Posterior vena cava (tissue), 2 donors: ENCODE data around the gene PNLIPRP2. TPM values are rescaled to one million over a fixed set of nuclear protein-coding genes. Genes with fewer than 3 reads are reported as not detected.

ENCODE experiments used
- DNase-seq: peaks from one replicate; pipeline ENCODE4 v3.0.0-alpha.2; 2020; ENCODE audit warnings: low spot score
- intact Hi-C, 2 donors: fragments of 100-400 bp; cut with DNase I; formaldehyde crosslinking; loops; one replicate each; pipeline versions ENCODE4 v1.14.1 to v1.14.2; 2022 to 2023
- long read RNA-seq, 2 donors: library from polyadenylated mRNA; unstranded; transcript quantifications; one replicate each; pipeline ENCODE4 v2.0.0, GENCODE V29; 2020 to 2021
- total RNA-seq, 2 donors: library from RNA; stranded (reverse); fragmentation: NEBNext Ultra II Directional; extraction: Animal tissue kit (Norgen Biotek cat#: 25700); gene quantifications; one replicate each; pipeline ENCODE4 v1.2.1, GENCODE V29; 2021
- donor health status: DM: yes; HTN: yes; CAD: no.
- donor health status: DM: yes; HTN: yes; CAD: no.

Gene PNLIPRP2
- total RNA-seq: 1 to 10 TPM in 1 of 2 donors, not detected in 1; 1.3 TPM
- long read RNA-seq, donor 1: 0 reads
- long read RNA-seq, donor 2, transcript PNLIPRP2-201 (13 exons, 1,482 nt): major isoform, 6 of 6 reads
- long read RNA-seq, donor 2, partial matches to known transcripts: 0 of 6 reads
- long read RNA-seq, donor 2, other reads (novel, unspliced or antisense): 0 of 6 reads

DNA sequence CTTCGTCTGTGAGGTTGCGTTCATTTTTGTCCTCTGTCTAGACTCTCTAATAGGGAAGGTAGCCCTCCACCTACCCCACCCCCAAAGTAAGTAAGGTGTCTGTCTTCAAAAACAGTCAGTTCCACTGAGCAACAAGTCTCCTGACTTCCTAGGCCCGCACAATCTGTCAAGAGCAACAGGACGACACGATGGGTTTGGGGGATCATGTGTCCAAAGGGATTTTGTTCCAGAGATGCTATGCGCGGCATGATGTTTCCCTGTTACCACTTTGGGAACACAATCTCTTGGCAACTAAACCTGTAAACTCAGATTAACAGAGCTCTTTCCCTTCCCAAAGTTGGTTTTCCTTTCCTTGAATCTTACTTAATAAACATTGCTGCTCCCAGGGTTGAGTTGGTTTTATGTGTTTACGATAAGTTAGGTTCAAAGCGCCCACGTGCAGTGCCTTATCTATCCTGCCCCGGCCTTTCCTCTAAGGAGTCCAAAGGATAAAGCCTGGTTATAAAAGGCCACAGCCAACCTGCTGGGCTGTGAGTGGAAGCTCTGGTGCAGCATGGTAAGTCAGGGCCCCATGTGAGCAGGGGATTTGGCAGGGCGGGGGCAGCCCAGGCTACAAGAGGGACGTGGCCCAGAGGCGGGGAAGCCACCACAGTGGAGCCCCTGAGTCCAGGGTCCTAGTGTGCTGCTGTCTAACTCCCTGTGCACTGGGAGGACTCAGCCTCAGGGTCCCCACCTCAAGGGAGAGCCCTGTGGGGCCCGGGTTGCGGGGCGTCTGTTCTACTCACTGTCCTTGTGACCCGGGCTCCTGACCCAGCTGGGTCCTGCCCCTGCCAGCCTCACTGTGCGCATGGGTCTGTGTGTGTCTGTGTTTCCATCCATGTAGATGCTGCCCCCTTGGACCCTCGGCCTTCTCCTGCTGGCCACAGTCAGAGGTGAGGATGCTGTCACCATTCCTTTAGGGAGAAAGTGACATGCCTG is at the start of gene PNLIPRP2:
Gene PNLIPRP2 (plus strand): TSS at position 531 of the 978 bp plus-strand sequence.
- intact Hi-C loops: no loop called here
- DNase-seq: no peak

DNA sequence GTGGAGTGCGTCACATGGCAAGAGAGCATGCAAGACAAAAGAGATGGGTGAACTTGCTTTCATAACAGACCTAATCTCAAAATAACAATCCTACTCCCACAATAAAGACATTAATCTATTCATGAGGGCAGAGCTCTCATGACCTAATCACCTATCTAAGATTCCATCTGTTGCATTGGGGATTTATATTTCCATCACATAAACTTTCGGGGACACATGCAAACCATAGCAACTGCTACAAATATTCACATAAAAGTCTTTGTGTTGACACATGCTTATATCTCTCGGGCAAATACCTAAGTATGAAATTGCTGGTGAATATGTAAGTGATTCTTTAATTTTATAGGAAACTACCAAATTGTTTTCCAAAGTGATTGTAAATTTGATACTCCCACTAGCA is 46.0 kb upstream of the PNLIPRP2 start:
- intact Hi-C loops: no loop called here
- DNase-seq: no peak

DNA sequence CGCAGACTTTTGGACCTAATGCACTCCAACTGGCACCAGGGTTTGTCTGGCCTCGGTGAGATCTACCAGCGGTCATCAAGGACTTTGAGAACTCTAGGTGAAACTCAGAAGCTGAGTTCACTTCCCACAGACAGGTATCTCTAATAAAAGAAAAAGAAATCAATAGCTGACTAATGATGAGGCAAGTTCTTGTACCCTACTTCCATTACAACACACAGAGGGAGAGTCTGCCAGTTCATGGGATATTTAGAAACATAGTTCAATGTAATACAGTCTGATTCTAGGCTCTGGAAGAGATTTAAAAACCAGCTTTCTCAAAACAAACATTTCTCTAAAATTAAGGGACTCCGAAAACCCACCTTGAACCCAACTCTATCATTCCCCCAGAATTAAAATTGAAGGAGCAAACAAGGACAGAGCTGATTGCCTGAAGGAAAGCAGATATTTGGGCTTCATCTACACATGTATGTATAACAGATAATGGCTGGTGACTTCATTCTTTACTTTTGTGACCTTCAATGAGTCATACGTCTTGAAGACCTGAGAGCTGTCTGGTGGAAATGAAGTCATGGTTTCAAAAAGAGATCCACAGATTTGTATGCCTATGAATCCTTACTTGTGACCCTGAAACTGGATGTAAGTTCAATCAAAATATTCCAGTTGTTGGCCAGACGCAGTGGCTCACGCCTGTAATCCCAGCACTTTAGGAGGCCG is 32.7 kb upstream of the PNLIPRP2 start:
- DNase-seq: no peak
- intact Hi-C loops: no loop called here

DNA sequence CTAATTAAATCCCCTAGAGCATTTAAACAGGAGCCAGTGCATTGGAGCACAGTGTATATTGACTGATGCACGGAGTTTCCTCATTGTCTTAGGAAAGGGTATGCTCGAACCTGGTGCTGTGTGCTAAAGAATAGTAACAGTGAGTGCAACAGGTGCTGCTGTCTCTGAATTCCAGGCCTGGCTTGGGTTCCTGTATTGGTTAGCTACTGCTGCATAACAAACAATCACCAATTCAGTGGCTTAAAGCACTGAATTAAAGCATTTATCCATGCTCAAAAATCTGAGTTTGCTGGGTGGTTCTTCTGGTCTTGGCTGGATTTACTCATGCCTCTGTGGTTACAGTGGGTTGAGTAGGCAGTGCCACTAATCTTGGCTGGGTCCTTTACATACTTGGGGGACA is 31.8 kb upstream of the PNLIPRP2 start:
- DNase-seq: no peak

DNA sequence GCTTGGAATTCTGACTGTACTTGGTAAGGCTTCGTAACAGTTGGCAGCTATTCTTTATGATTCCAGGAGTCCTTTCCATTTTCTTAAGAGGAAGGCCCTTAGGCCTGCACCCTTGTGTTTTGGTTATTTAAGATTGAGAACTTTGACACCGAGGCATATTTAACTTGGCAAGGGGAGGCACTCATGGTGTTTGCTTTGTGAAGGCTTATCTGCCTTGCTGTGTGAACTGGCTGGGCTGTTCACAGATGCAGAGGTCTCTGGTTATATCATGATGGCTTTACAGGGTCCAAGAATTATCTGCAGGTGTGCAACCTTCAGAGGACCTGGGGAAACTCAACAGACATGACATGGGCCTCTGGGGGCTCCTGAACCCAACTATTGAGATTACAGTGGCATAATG is 30.8 kb upstream of the PNLIPRP2 start:
- intact Hi-C loops: no loop called here

More for the DNA sequence above, 31.8 kb upstream of the PNLIPRP2 start:
- intact Hi-C loops: no loop called here

DNA sequence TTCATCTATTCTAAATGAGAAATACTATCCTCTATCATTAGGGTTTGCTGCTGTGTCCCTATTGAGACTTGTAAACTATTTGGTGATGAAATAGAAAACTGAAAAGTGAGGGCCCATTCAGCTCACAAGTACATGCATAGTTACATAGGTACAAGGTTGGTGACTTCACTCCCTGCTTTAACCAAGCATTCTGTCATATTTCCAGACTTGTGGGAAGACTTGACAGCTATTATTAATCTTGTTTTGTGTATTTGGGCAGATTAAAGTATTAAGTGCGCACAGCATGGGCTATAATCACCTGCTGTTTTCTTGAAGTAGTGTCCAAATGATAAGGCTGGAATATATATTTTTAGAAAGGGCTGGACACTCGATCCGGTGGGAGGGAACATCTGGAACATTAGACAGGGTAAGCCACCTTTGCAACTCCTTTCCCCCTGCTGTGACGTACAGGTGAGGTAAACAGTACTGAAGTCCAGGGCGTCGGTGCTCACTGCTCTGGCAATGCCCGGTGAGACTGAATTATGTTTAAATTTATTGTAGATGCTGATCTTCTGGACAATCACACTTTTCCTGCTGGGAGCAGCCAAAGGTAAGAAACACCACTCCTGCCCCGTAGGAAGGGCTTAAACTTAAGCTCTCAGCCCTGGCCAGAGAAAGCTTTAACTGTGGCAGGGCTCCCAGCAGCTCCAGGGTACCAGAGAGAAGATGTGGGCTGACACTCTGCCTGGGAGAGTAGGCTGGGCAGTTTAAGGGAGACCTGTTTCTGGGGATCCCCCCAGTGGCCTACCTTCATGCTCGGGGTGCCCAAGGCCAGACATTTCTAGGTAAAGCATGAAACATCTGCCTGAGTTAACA is 29.9 kb upstream of the PNLIPRP2 start, which contains the start of gene PNLIPRP1:
Gene PNLIPRP1 (plus strand): TSS at position 370 of the 855 bp plus-strand sequence. CDS start 171 bp downstream, at position 541.
- intact Hi-C loops: no loop called here
- no peak for DNase-seq

More for the DNA sequence above, 30.8 kb upstream of the PNLIPRP2 start:
- DNase-seq: no peak

DNA sequence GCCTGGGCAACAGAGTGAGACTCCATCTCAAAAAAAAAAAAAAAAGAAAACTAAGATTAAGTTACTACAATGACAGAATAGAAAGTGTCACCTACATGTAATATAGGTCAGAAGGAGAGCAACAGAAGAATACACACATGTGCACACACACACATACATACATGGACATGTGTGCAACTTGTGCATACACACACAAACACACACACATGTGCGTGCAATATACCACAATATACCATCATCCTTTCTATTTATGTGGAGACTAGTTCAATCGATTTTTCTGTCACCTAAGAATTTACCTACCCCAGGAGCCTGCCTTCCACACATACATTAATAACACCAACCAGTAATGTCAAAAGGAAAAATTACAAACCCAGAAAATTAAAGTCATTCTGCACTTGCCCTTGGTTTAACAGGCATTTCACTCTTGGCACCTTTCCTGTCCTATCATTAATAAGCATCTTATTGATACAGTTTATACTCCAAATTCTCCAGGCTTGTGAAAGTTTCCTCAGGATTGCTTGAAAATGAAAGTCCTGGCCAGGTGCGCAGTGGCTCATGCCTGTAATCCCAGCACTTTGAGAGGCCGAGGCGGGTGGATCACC is 27.5 kb upstream of the PNLIPRP2 start:
- intact Hi-C loops: no loop called here
- no peak for DNase-seq

DNA sequence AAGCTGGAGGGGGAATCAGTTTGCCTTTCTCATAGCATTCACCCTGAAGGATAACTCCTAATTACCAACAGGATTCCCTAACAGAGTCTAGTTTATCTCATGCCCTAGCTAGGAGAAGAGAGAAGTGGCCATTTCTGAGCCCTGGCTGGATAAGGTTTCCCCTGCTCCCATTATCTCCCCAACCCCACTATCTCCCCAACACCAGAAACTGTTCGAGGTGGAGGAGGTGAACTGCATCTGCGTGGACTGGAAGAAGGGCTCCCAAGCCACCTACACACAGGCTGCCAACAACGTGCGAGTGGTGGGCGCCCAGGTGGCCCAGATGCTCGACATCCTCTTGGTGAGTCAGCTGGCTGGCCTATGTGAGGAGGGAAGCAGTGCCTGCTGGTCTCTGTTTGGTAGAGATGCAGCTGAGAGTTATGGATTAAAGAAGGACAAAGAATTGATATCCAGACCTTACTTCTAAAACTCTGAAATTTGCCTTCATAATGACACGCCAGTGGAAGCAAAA is 26.2 kb upstream of the PNLIPRP2 start:
- DNase-seq: no peak
- intact Hi-C loops: no loop called here

DNA sequence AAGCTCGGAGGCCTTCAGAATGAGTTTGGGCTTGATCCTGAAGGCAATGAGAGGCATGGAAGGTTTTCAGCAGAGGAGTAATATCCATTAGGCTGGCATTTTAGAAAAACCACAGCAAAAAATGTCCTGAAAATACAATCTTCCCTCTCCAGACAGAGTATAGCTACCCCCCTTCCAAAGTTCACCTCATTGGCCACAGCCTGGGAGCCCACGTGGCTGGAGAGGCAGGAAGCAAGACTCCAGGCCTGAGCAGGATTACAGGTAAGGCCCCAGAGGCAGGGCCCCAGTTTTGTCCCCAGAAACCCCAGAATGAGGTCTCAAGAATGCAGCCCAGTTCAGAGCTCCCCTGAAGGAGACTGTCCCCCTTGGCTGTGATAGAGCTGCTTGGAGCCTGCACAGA is 24.7 kb upstream of the PNLIPRP2 start:
- DNase-seq: no peak
- intact Hi-C loops: no loop called here

DNA sequence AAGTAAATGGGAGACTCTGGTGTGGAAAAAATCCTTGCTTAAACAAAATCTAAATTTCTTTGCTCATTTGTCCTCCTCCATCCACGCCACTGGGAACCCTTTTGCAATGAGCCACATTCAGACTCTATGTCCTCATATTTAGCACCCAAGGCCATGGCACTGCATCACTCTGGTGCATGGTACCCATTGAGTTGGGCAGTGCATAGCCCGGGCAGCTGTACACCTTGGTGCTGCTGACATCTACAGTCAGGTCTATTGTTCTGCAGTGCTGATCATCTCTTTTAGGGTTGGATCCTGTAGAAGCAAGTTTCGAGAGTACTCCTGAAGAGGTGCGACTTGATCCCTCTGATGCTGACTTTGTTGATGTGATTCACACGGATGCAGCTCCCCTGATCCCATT is 23.2 kb upstream of the PNLIPRP2 start:
- no peak for DNase-seq
- intact Hi-C loops: no loop called here

DNA sequence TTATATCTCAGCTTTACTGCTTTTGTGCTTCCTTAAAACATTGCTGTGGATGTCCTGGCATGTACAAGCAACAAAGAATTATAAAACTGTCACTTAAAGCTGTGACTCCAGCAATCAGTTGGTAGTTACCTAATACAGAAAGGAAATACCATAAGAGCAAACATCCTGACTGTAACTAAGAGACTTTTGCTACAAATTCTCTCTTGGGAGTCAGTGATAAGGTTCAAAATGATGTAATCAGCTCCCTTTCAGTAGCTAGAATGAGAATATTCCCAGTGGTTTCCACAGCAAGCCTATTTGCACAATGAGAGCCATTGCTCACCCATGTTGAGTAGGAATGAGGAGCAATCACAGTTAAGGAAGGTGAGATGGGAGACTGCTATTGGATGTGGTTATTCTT is 22.4 kb upstream of the PNLIPRP2 start:
- intact Hi-C loops: no loop called here
- no peak for DNase-seq

DNA sequence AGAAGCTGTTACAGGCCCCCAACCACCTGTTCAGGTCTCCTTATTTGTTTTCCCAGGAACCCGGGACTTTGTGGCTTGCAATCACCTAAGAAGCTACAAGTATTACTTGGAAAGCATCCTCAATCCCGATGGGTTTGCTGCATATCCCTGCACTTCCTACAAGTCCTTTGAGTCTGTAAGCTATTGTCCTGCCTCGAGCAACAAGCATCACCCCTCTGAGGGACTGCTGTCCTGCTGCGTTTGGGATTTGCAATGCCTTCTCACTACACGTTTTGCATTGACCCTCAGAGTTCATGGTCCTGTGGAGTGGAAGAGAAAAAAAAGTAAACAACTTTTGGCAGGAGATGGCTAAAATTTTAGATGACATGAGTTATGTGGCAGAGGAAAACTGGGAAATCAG is 20.8 kb upstream of the PNLIPRP2 start:
- DNase-seq: no peak
- intact Hi-C loops: no loop called here

DNA sequence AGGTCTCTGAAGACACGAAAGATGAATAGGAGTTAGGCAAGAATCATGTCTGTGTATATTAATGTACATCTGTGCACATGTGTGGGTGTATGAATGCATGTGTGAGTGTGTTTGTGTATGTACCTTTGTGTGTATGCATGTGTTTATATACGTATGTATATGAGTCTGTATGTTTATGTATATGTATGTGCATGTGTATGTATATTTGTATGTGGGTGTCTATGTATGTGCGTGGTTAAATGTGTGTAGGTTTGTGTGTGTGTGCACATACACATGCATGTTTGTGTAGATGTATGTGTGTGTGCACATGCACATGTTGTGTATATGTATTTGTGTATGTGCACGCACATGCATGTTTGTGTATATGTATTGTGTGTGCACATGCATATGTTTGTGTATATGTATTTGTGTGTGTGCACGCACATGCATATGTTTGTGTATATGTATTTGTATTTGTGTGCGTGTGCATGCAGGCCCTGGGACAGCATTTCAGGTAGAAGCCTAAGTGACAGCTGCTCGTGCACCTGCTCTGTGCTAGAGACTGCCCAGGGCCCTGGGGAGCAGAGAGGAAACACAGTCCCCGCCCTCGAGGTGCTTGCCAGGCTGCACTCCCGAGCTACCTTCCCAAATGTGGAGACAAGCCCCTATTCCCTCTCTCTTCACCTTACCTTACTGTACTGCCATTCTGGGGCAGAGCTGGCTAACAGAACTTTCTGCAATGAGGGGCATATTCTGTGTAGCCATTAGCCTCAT is 17.9 kb upstream of the PNLIPRP2 start:
- intact Hi-C loops: no loop called here
- DNase-seq: no peak

DNA sequence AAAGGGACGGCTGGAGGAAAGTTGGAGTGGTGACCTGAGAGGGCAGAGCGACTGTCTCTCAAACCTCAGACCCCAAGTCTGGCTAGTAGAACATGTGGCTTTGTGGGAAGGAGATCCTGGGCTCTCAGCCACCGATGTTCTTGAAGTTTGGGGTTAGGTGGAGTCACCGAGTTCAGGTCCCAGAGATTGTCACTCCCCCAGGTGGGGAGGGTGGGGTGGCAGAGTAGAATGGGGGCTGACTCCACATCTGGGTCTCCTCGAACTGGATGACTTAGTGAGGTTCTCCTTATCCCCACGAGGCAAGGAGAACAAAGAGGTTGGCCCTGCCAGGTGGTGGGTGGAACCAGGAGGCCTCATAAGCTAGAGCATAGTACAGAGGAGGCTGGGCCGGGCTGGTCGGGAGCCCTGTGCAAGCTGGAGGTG is 14.7 kb upstream of the PNLIPRP2 start:
- intact Hi-C loops: no loop called here
- DNase-seq: no peak

DNA sequence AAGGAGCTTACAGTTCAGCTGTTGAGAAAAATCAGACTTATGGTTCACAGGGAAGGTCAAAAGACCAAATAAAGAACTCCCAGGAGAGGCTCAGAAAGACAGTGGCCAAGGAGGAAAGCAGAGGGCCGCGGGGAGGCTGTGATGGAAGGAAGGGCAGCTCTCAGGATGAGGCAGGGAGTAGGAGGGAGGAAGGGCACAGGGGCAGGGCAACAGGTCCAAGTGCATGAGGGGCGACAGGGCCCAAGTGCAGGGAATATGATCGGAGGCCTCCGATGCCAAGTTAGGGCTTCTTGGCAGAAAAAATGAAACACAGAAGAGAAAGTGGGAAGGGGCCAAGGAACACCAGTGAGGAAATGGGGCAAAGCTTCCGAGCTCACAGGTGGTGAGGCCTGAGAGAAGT is 13.4 kb upstream of the PNLIPRP2 start:
- intact Hi-C loops: no loop called here
- DNase-seq: no peak

DNA sequence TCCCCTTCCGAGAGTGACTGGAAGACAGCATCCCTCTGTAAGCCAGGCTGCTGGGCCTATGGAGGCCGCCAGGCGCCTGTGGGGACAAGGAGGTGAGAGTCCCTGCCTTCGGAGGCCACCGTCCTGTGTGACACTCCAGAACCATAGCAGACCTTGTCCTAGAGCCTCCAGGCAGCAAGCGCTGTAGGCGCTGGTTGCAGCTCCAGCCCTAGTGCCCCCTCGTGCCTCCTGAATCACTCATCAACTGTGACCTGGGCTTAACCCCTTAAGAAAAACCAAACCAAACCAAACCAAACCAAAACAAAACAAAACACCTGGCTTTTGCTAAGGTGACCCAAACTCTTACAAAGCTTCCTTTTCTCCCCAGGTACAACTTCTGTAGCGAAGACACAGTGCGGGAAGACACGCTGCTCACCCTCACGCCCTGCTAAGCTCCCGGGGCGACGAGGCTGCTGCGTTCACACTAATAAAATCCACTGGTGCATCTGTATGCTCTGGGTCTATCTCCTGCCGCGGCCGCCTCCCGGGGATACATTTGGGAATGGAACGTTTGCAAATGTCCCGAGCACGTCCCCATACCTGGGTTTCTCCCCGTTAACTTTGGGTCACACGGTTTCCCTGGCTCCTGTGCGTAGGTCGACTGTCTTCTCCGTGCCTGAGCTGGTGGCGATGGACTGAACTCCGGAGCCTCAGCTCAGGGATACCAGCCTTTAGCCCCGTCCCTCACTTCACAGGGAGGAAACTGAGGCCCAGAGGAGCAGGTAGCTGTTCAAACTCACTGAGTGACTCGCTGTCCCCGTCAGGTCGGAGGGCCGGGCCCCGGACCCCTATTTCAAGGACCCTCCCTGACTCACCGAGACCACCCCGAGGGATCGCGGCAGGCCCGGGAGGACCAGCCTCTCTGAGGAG is 11.8 kb upstream of the PNLIPRP2 start:
- DNase-seq: no peak
- intact Hi-C loops: no loop called here
